ENCODE measurements around the gene ADAM23.

Gene ADAM23

GRCh38 chr2:206480620-206481019 is 37.3 kb downstream of the ADAM23 start:
- H3K27ac ChIP-seq = no peak overlapping the region
- H3K36me3 ChIP-seq = 0 out of 22 replicates have a peak, but pooled peaks cover 0 to 5% (median 0%) of the 10 kb centered on the region in 11 experiments
- no peak for TF ChIP-seq Cebpa-rat (IDR thresholded peaks at IDR 0.05)
- H3K4me2 ChIP-seq = no peak overlapping the region
- no peaks in the 10 kb centered on the region for H3K27me3 ChIP-seq
- H3K9ac ChIP-seq = no peak overlapping the region
- peaks cover 0 to 17% (median 0%) of the 10 kb centered on the region in 10 experiments; a peak in 8 of 20 replicates for H3K4me1 ChIP-seq
- peaks cover 9 to 19% (median 13%) of the 10 kb centered on the region in 11 experiments; a peak in 19 of 22 replicates for H3K9me3 ChIP-seq (replicated peaks in 1 of 11)
- H4K20me1 ChIP-seq = no peaks in the 10 kb centered on the region
- H3K4me3 ChIP-seq = no peak overlapping the region

GRCh38 chr2:206481056-206481455 is 37.7 kb downstream of the ADAM23 start:
- TF ChIP-seq Cebpa-rat (IDR thresholded peaks at IDR 0.05) = no peak
- no peak overlapping the region for H3K4me2 ChIP-seq
- 0 out of 22 replicates have a peak, but pooled peaks cover 0 to 5% (median 0%) of the 10 kb centered on the region in 11 experiments for H3K36me3 ChIP-seq
- H3K9me3 ChIP-seq (replicated peaks in 1 of 11) = peaks cover 9 to 20% (median 13%) of the 10 kb centered on the region in 11 experiments; a peak in 19 of 22 replicates
- H4K20me1 ChIP-seq = no peaks in the 10 kb centered on the region
- no peaks in the 10 kb centered on the region for H3K27me3 ChIP-seq
- H3K4me1 ChIP-seq = peaks cover 0 to 17% (median 0%) of the 10 kb centered on the region in 10 experiments; a peak in 8 of 20 replicates
- no peak overlapping the region for H3K9ac ChIP-seq
- no peak overlapping the region for H3K4me3 ChIP-seq
- no peak overlapping the region for H3K27ac ChIP-seq

GRCh38 chr2:206482123-206482522 is 38.8 kb downstream of the ADAM23 start:
- Histone ChIP-seq H3K27ac (peak overlapping the region in 2 of 11 experiments; percentile 54 to 62; a peak in 4 of 22 replicates), H3K36me3 (0 out of 22 replicates have a peak, but pooled peaks cover 0 to 5% (median 0%) of the 10 kb centered on the region in 11 experiments), H3K4me3 (no peak overlapping the region), H3K9ac (no peak overlapping the region), H3K9me3 (replicated peaks in 1 of 11) (peaks cover 9 to 20% (median 13%) of the 10 kb centered on the region in 11 experiments; a peak in 19 of 22 replicates), H3K4me1 (peaks cover 0 to 17% (median 0%) of the 10 kb centered on the region in 10 experiments; a peak in 8 of 20 replicates), H4K20me1 (no peaks in the 10 kb centered on the region), H3K4me2 (peak overlapping the region in 4 of 11 experiments; percentile 44 to 67 (median 51); a peak in 7 of 22 replicates), H3K27me3 (no peaks in the 10 kb centered on the region)
- no peak for TF ChIP-seq Cebpa-rat (IDR thresholded peaks at IDR 0.05)

- no peak for TF ChIP-seq Cebpa-rat (IDR thresholded peaks at IDR 0.05)
Observed at GRCh38 chr2:206482633-206483032, 39.3 kb downstream of the ADAM23 start.

GRCh38 chr2:206488053-206488452 is 44.7 kb downstream of the ADAM23 start:
- peaks cover 9 to 20% (median 13%) of the 10 kb centered on the region in 11 experiments; a peak in 19 of 22 replicates for H3K9me3 ChIP-seq (replicated peaks in 1 of 11)
- H3K4me2 ChIP-seq = no peak overlapping the region
- no peaks in the 10 kb centered on the region for H3K27me3 ChIP-seq
- H3K4me1 ChIP-seq = peaks cover 0 to 3% (median 0%) of the 10 kb centered on the region in 10 experiments; a peak in 4 of 20 replicates
- no peak overlapping the region for H3K9ac ChIP-seq
- H3K27ac ChIP-seq = no peak overlapping the region
- no peaks in the 10 kb centered on the region for H4K20me1 ChIP-seq
- no peak overlapping the region for H3K4me3 ChIP-seq
- TF ChIP-seq Cebpa-rat (IDR thresholded peaks at IDR 0.05) = no peak
- H3K36me3 ChIP-seq = 0 out of 22 replicates have a peak, but pooled peaks cover 0 to 5% (median 0%) of the 10 kb centered on the region in 11 experiments

More at GRCh38 chr2:206482633-206483032, 39.3 kb downstream of the ADAM23 start:
- H3K4me2 ChIP-seq = peak overlapping the region in 4 of 11 experiments; percentile 44 to 67 (median 51); a peak in 7 of 22 replicates
- no peak overlapping the region for H3K4me3 ChIP-seq
- H3K4me1 ChIP-seq = peaks cover 0 to 17% (median 0%) of the 10 kb centered on the region in 10 experiments; a peak in 8 of 20 replicates
- no peaks in the 10 kb centered on the region for H3K27me3 ChIP-seq
- peaks cover 9 to 20% (median 13%) of the 10 kb centered on the region in 11 experiments; a peak in 19 of 22 replicates for H3K9me3 ChIP-seq (replicated peaks in 1 of 11)
- 0 out of 22 replicates have a peak, but pooled peaks cover 0 to 5% (median 0%) of the 10 kb centered on the region in 11 experiments for H3K36me3 ChIP-seq
- H3K9ac ChIP-seq = no peak overlapping the region
- H3K27ac ChIP-seq = peak overlapping the region in 2 of 11 experiments; percentile 54 to 62; a peak in 4 of 22 replicates
- no peaks in the 10 kb centered on the region for H4K20me1 ChIP-seq

- no peak overlapping the region for H3K4me3 ChIP-seq
- 0 out of 22 replicates have a peak, but pooled peaks cover 0 to 5% (median 0%) of the 10 kb centered on the region in 11 experiments for H3K36me3 ChIP-seq
- H3K27me3 ChIP-seq = no peaks in the 10 kb centered on the region
- TF ChIP-seq Cebpa-rat (IDR thresholded peaks at IDR 0.05) = no peak
- H3K9ac ChIP-seq = no peak overlapping the region
- H3K4me2 ChIP-seq = no peak overlapping the region
- peaks cover 9 to 20% (median 13%) of the 10 kb centered on the region in 11 experiments; a peak in 19 of 22 replicates for H3K9me3 ChIP-seq (replicated peaks in 1 of 11)
- no peak overlapping the region for H3K27ac ChIP-seq
- no peaks in the 10 kb centered on the region; a peak in 1 of 20 replicates for H3K4me1 ChIP-seq
- H4K20me1 ChIP-seq = no peaks in the 10 kb centered on the region
Observed at GRCh38 chr2:206488623-206489022, 45.3 kb downstream of the ADAM23 start.

- no peak overlapping the region for H3K4me2 ChIP-seq
- H3K36me3 ChIP-seq = no peaks in the 10 kb centered on the region
- no peak overlapping the region for H3K27ac ChIP-seq
- TF ChIP-seq Cebpa-rat (IDR thresholded peaks at IDR 0.05) = no peak
- H4K20me1 ChIP-seq = no peaks in the 10 kb centered on the region
- H3K4me3 ChIP-seq = no peak overlapping the region
- no peaks in the 10 kb centered on the region for H3K4me1 ChIP-seq
- no peak overlapping the region for H3K9ac ChIP-seq
- no peaks in the 10 kb centered on the region for H3K27me3 ChIP-seq
- H3K9me3 ChIP-seq (replicated peaks in 1 of 11) = peaks cover 0 to 6% (median 0%) of the 10 kb centered on the region in 11 experiments; a peak in 1 of 22 replicates
Observed at GRCh38 chr2:206494061-206494460, 50.7 kb downstream of the ADAM23 start.

- Histone ChIP-seq H3K4me1 (peaks cover 0 to 15% (median 5%) of the 10 kb centered on the region in 10 experiments; a peak in 7 of 20 replicates), H3K27me3 (no peaks in the 10 kb centered on the region), H3K4me2 (no peak overlapping the region), H3K4me3 (no peak overlapping the region), H3K27ac (no peak overlapping the region), H3K9me3 (replicated peaks in 1 of 11) (peaks cover 0 to 5% (median 0%) of the 10 kb centered on the region in 11 experiments; a peak in 3 of 22 replicates), H3K36me3 (no peaks in the 10 kb centered on the region), H4K20me1 (no peaks in the 10 kb centered on the region), H3K9ac (no peak overlapping the region)
- TF ChIP-seq Cebpa-rat (IDR thresholded peaks at IDR 0.05) = no peak
Observed at GRCh38 chr2:206502729-206503128, 59.4 kb downstream of the ADAM23 start.

- no peak overlapping the region for H3K4me3 ChIP-seq
- no peak overlapping the region for H3K27ac ChIP-seq
- no peaks in the 10 kb centered on the region for H3K27me3 ChIP-seq
- H3K4me2 ChIP-seq = peak overlapping the region in 8 of 11 experiments; percentile 23 to 67 (median 56); a peak in 15 of 22 replicates
- H3K9ac ChIP-seq = no peak overlapping the region
- peaks cover 0 to 7% (median 0%) of the 10 kb centered on the region in 11 experiments; a peak in 2 of 22 replicates for H3K9me3 ChIP-seq (replicated peaks in 1 of 11)
- H3K4me1 ChIP-seq = peaks cover 0 to 24% (median 16%) of the 10 kb centered on the region in 10 experiments; a peak in 16 of 20 replicates
- no peaks in the 10 kb centered on the region for H3K36me3 ChIP-seq
- no peaks in the 10 kb centered on the region for H4K20me1 ChIP-seq
- TF ChIP-seq Cebpa-rat (IDR thresholded peaks at IDR 0.05) = no peak
Observed at GRCh38 chr2:206511283-206511682, 68.0 kb downstream of the ADAM23 start.
